Psoas muscle (tissue), 8 donors: ENCODE results near the gene RPRD1B. TPM values are rescaled to one million over a fixed set of nuclear protein-coding genes. Genes with fewer than 3 reads are reported as not detected.
A peak's percentile ranks its signal among the peaks of the same experiment; 100 is the strongest.

Experiments
- ATAC-seq, 4 donors: fragments of 200-7000 bp; cut with Tn5 transposase; one replicate each; pipeline ENCODE4 v1.9.1; 2020; ENCODE audit warnings: moderate library complexity in 3 of 4, mild to moderate bottlenecking in 2 of 4
- DNase-seq, 2 donors: peaks; one replicate each; pipeline ENCODE4 v3.0.0-alpha.2; 2020
- H3K27ac ChIP-seq: fragments of 200-600 bp; one replicate; pipeline ENCODE4 v1.8.0; 2022
- H3K27me3 ChIP-seq, 3 donors: fragments of 200-600 bp in 1 of 3; one replicate each; pipeline versions ENCODE4 v1.6.1 to v1.8.0; 2013 to 2022; ENCODE audit warnings: low read length in 2 of 3, mild to moderate bottlenecking in 2 of 3, moderate library complexity in 1 of 3; ENCODE audit not compliant: insufficient read depth in 3 of 3
- H3K36me3 ChIP-seq, 2 donors: fragments of 200-600 bp in 1 of 2; one replicate each; pipeline versions ENCODE4 v1.6.1 to v1.8.0; 2013 to 2022; ENCODE audit warnings: low read depth in 1 of 2, mild to moderate bottlenecking in 1 of 2, moderate library complexity in 1 of 2; ENCODE audit not compliant: insufficient read depth in 1 of 2
- H3K4me1 ChIP-seq: fragments of 200-600 bp; one replicate; pipeline ENCODE4 v1.8.0; 2022
- H3K4me3 ChIP-seq: fragments of 200-600 bp; one replicate; pipeline ENCODE4 v1.8.0; 2022; ENCODE audit warnings: mild to moderate bottlenecking
- H3K9me3 ChIP-seq: fragments of 200-600 bp; one replicate; pipeline ENCODE4 v1.8.0; 2022
- WGBS, 3 donors: extraction: QIAGEN DNeasy Blood & Tissue Kit; methylation state at CpG; one replicate each; pipeline versions ENCODE4 v1.1.6 to v1.1.7; 2013; 5-methylcytosine and 5-hydroxymethylcytosine counted together
- intact Hi-C, 2 donors: fragments of 100-400 bp; cut with DNase I; formaldehyde crosslinking; loops; one replicate each; pipeline versions ENCODE4 v1.11.0 to v1.14.2; 2022
- polyA plus RNA-seq, 3 donors: library from polyadenylated mRNA; stranded (reverse); fragments of 200-250 nt; gene quantifications; one replicate each; pipeline ENCODE4 v1.2.3, GENCODE V29; 2013
- total RNA-seq, 4 donors: library from RNA; stranded (reverse); fragmentation: NEBNext Ultra II Directional in 2 of 4; extraction: Animal tissue kit (Norgen Biotek cat#: 25700) in 2 of 4; gene quantifications; one replicate each; pipeline versions ENCODE4 v1.2.1 to v1.2.4, GENCODE V29; 2021 to 2023
- TF ChIP-seq, protein P1 (sequence below): fragments of 200-600 bp; IDR thresholded peaks from one replicate; pipeline ENCODE4 v1.8.0; 2022; ENCODE audit warnings: antibody characterized with exemption
- donor health status: healthy with polysubstance abuse.
- donor health status: DM: no; HTN: no; CAD: no; lungs with moderate emphysema.
- donor health status: Bipolar disorder and iron deficiency.
- donor health status: healthy.
- donor health status: DM: yes; HTN: yes; CAD: no.
- donor health status: DM: no; HTN: no; CAD: no.
- donor health status: DM: no; HTN: no; CAD: no.
- donor health status: DM: yes; HTN: yes; CAD: no.

Gene RPRD1B
- total and polyA plus RNA-seq, 7 donors: 14.0 to 55.7 (median 32.7) TPM

DNA sequence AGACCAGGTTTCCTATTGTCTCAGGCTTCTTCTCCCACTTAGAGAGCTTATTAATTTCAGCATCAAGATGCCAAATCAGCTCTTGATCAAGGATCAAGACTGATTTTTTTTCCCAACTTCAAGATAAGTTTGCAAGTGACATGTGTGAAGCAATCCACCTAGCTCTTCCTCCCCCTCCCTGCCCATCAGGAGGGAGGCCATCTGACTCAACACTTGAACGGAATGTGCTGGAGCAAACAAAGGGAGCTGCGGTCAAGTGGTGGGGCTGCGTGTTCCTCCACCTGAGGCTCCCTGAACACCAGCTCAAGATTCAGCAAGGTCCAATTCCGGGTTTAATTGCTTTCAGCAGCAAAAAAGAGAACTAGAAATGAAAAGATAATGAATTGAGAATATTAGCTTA is 39.0 kb upstream of the RPRD1B start:
- intact Hi-C loops: loop anchor here (5.0 to 10.0 kb wide), 4 partner anchors 92 to 430 kb away; partner anchors contain the start of gene VSTM2L (in 1 of the 2)
- ATAC-seq (peak; percentile 63 to 78 (median 68)), DNase-seq (peak; percentile 32 to 70)
- peaks cover 14 to 55% of the 10 kb centered on the region in 2 donors for H3K36me3 ChIP-seq
- TF ChIP-seq, protein P1, sequence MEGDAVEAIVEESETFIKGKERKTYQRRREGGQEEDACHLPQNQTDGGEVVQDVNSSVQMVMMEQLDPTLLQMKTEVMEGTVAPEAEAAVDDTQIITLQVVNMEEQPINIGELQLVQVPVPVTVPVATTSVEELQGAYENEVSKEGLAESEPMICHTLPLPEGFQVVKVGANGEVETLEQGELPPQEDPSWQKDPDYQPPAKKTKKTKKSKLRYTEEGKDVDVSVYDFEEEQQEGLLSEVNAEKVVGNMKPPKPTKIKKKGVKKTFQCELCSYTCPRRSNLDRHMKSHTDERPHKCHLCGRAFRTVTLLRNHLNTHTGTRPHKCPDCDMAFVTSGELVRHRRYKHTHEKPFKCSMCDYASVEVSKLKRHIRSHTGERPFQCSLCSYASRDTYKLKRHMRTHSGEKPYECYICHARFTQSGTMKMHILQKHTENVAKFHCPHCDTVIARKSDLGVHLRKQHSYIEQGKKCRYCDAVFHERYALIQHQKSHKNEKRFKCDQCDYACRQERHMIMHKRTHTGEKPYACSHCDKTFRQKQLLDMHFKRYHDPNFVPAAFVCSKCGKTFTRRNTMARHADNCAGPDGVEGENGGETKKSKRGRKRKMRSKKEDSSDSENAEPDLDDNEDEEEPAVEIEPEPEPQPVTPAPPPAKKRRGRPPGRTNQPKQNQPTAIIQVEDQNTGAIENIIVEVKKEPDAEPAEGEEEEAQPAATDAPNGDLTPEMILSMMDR: no peak
- peak overlapping the region; percentile 91 for H3K27ac ChIP-seq
- no peaks in the 10 kb centered on the region for H3K27me3 ChIP-seq
- whole genome bisulfite sequencing, 3 donors: 37 to 54% (median 44%) methylated on average over 4 of the region's 4 CpGs
- H3K4me3 ChIP-seq: no peak overlapping the region
- H3K9me3 ChIP-seq: no peaks in the 10 kb centered on the region
- H3K4me1 ChIP-seq: peaks cover 62% of the 10 kb centered on the region

DNA sequence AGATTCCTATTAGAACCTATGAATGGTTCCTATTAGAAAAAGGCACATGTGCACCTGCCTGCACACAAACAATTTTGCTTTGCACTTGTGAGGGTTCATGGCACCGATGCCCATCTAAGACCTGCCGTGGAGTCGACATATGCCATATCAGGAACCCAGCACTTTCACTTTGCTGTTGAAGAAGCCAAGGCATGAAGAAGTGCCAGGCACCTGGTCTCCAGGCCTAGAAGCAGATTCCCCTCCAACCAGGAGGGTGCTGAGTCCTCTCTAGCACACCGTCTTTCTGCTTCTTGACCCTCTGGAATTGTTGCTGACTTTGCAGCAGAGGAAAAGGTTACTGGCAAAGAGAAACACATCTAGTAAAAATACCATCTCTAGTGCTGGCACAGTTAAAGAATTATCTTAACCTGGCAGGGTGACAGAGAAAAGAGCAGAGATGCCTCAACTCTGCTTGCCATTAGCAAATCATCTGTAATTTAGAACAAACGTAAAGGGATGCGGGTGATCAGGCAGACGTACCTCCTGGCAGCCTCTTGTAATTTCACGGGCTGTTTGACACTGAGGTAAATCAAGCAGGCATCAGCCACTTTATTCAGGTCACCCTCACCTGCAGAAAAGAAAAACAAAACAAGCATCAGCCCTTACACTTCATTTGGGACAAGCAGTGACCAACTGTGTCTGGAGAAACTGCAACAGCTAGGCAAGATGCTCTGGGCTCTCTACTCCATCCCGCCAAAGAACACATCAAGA is 37.5 kb upstream of the RPRD1B start:
- ATAC-seq (no peak), DNase-seq (no peak)
- Histone ChIP-seq H3K36me3 (peaks cover 18 to 66% of the 10 kb centered on the region in 2 donors), H3K4me3 (no peak overlapping the region), H3K4me1 (peaks cover 47% of the 10 kb centered on the region), H3K27ac (peak overlapping the region; percentile 0), H3K27me3 (no peaks in the 10 kb centered on the region), H3K9me3 (no peaks in the 10 kb centered on the region)
- 47 to 63% (median 47%) methylated on average over 9 of the region's 9 CpGs for WGBS, 3 donors
- intact Hi-C loops: loop anchor here (5.0 to 10.0 kb wide), 3 partner anchors 241 to 434 kb away; no protein-coding TSS in a partner anchor
- TF ChIP-seq, protein P1: no peak

DNA sequence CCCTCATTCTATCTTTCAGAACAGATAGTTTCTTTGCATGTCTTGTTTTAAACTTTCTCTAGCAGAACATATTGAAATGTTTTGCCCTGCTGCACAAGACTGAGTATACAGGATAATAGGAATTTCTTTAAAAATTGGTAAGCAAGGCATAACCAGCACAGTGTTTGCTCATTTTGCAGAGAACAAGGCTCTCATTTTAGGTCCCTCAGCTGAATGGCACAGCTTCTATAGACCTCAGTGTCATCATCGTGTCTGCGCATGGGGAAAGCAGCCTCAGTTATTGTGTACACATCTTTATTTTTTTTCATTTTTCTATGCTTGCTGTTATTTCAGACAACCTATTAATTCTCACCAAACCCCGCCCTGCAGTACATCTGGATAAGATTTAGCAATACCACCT is 36.0 kb upstream of the RPRD1B start:
- no peak overlapping the region for H3K27ac ChIP-seq
- TF ChIP-seq, protein P1: no peak
- ATAC-seq (no peak), DNase-seq (no peak)
- 93 to 100% (median 96%) methylated on average over 3 of the region's 3 CpGs for WGBS, 3 donors
- no peaks in the 10 kb centered on the region for H3K9me3 ChIP-seq
- H3K36me3 ChIP-seq: peaks cover 18 to 79% of the 10 kb centered on the region in 2 donors
- peaks cover 32% of the 10 kb centered on the region for H3K4me1 ChIP-seq
- intact Hi-C loops: loop anchor here (5.0 to 10.0 kb wide), 3 partner anchors 243 to 435 kb away; no protein-coding TSS in a partner anchor
- no peak overlapping the region for H3K4me3 ChIP-seq
- no peaks in the 10 kb centered on the region for H3K27me3 ChIP-seq

DNA sequence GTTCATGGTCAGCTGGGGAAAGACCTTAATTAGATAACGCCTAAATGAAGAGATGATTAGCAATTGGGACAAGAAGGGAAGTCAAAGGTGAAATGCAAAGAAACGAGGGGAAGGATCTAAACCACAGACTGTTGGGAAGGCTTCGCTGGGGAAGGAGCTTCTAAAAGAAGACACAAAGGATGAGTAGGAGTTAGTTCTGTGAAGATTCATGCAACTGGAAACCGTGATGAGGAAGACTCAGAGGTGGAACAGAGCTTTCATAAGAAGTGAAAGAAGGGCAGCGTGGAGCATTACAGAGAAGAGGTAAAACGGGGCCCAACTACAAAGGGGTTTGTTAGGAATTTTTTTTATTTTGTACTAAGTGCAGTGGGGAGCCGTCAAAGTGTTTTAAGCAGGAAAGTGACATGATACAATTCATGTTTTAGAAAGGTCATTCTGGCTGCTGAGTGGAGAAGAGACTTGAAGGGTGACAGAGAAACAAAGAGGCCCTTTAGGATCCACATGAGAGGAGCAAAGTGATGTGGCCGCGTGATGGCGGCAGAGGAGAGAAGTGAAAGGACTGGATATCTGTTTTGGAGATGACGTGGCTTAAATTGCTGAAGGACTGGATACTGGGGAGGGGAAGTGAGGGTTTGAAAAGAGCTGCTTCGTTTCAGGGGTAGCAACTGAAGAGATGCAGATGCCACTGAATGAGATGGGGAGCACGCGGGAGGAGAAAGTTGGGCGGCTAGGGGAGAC is 33.9 kb upstream of the RPRD1B start:
- Histone ChIP-seq H3K27ac (no peak overlapping the region), H3K4me1 (peaks cover 14% of the 10 kb centered on the region), H3K27me3 (no peaks in the 10 kb centered on the region), H3K36me3 (peaks cover 18 to 98% of the 10 kb centered on the region in 2 donors), H3K9me3 (no peaks in the 10 kb centered on the region), H3K4me3 (no peak overlapping the region)
- intact Hi-C loops: loop anchor here (5.0 to 10.0 kb wide), 3 partner anchors 245 to 437 kb away; no protein-coding TSS in a partner anchor
- WGBS, 3 donors: 91 to 92% (median 92%) methylated on average over 15 of the region's 15 CpGs
- TF ChIP-seq, protein P1: no peak
- ATAC-seq: no peak
- DNase-seq: no peak
